B cell (primary cell): ENCODE results near the gene CALM3.

Experiments used
- CTCF ChIP-seq: fragments of 200-600 bp; IDR thresholded peaks from one replicate; pipeline ENCODE4 v1.8.0; 2022; ENCODE audit warnings: antibody characterized with exemption, mild to moderate bottlenecking
- EZH2 ChIP-seq: IDR thresholded peaks from 2 replicates; pipeline ENCODE4 v1.6.1; 2012; ENCODE audit warnings: borderline replicate concordance, low read depth, mild to moderate bottlenecking, moderate library complexity, low read length; ENCODE audit not compliant: insufficient read depth, poor library complexity, severe bottlenecking

GRCh38 chr19:46639358-46640182 lies 38.4 kb downstream of the CALM3 start:
- TF ChIP-seq CTCF (no peak), EZH2 (no peak)
